ENCODE measurements around the gene GLYATL1. TPM values are rescaled to one million over a fixed set of nuclear protein-coding genes. Genes with fewer than 3 reads are reported as not detected.

The GLYATL1 gene
- total and polyA plus RNA-seq, 2 of the 13 experiments (the other 11 are each of a cell fraction or from before 2014, with no cell fraction given) = 0.17 TPM; not detected in 1

DNA sequence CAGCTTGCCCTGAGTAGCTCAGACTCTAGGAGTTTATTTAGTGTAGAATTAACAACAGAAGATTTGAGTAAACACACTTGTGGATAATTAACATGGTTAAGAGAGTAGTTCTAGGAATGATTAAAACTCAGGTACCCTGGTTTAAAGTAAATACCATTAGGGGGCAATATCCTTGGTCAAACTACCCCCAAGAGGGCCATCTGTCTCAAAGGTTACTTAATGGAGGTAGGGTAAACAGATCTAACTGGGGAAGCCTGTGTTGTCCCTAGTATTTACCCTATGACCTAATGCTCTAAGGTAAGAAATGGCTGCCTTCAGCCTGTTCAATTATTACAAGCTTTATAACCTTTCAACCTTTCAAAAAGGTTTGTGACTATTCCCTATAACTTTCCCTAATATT, 10.6 kb upstream of the GLYATL1 start (continued):
- TF ChIP-seq USF2 (IDR thresholded peaks at IDR 0.05; ENCODE audit: low read depth, low read length) = no peak
- TF ChIP-seq USF2 (CRISPR knock-in tag; IDR thresholded peaks at IDR 0.05; ENCODE audit: borderline replicate concordance) = no peak
- no peak for TF ChIP-seq SMAD1 (CRISPR knock-in tag; IDR thresholded peaks at IDR 0.05; ENCODE audit: borderline replicate concordance, low read depth)

GRCh38 chr11:58930926-58931325, 8.4 kb upstream of the GLYATL1 start:
- no TSS peak for BruUV-seq (replicated peaks)
- Histone ChIP-seq H3K79me2 (ENCODE audit: insufficient read depth, low read length) (no peaks in the 10 kb centered on the region), H3K4me3 (replicated peaks in 1 of 3; ENCODE audit: insufficient read depth in 1 of 3, low read depth in 2 of 3, low read length in 3 of 3) (no peak overlapping the region), H4K20me1 (ENCODE audit: insufficient read depth, low read length) (no peaks in the 10 kb centered on the region), H3K27ac (ENCODE audit: extremely low read length, insufficient read depth, low read length) (no peak overlapping the region), H3K27me3 (ENCODE audit: control insufficient read depth in 1 of 2, insufficient read depth in 2 of 2, low read length in 2 of 2) (peaks cover 2 to 9% of the 10 kb centered on the region in 2 experiments; a peak in 2 of 5 replicates), H3K4me1 (ENCODE audit: insufficient read depth, low read length) (peaks cover 32% of the 10 kb centered on the region), H3K9ac (ENCODE audit: insufficient read depth, low read depth, low read length) (no peak overlapping the region), H3K36me3 (replicated peaks in 1 of 2; ENCODE audit: control insufficient read depth in 1 of 2, insufficient read depth in 2 of 2, low read length in 2 of 2) (no peaks in the 10 kb centered on the region), H3K9me3 (ENCODE audit: low read length) (no peaks in the 10 kb centered on the region), H2AFZ (ENCODE audit: low read length) (no peak overlapping the region), H3K4me2 (ENCODE audit: low read depth, low read length) (no peak overlapping the region)
- 25% methylated on average over 2 of the region's 2 CpGs for WGBS (ENCODE audit: low lambda C conversion rate)
- ChIA-PET POLR2A (no interaction called here), CTCF (ENCODE audit: low intra/inter-chr PET ratio, low total read pairs) (no interaction called here)
- DNase-seq (ENCODE audit: low spot score) (no peak), ATAC-seq (no peak), FAIRE-seq (no peak)
- in situ Hi-C loops (cut with HindIII; ENCODE audit: extremely low pct_ligation_motif_present, low pct_unique_long_range_greater_than_20kb) = no loop called here
- intact Hi-C loops (cut with micrococcal nuclease; ENCODE audit: unreplicated experiment) = no loop called here
- TF ChIP-seq TP53 (CRISPR knock-in tag; conservative IDR thresholded peaks at IDR 0.05) = no peak
- TF ChIP-seq TBL1XR1 (IDR thresholded peaks at IDR 0.05; ENCODE audit: borderline replicate concordance, low read length, partially characterized antibody) = no peak
- TF ChIP-seq ZNF446 (CRISPR knock-in tag; IDR thresholded peaks at IDR 0.05) = no peak
- TF ChIP-seq KDM2A (CRISPR knock-in tag; IDR thresholded peaks at IDR 0.05; ENCODE audit: borderline replicate concordance, low read depth) = no peak
- no peak for TF ChIP-seq ISL2 (CRISPR knock-in tag; IDR thresholded peaks at IDR 0.05)
- TF ChIP-seq PHF8 (CRISPR knock-in tag; IDR thresholded peaks at IDR 0.05) = no peak
- TF ChIP-seq SP1 (IDR thresholded peaks at IDR 0.05) = no peak
- no peak for TF ChIP-seq SP1 (CRISPR knock-in tag; IDR thresholded peaks at IDR 0.05)
- TF ChIP-seq MIER3 (CRISPR knock-in tag; IDR thresholded peaks at IDR 0.05; ENCODE audit: borderline replicate concordance) = no peak
- TF ChIP-seq, protein P1, sequence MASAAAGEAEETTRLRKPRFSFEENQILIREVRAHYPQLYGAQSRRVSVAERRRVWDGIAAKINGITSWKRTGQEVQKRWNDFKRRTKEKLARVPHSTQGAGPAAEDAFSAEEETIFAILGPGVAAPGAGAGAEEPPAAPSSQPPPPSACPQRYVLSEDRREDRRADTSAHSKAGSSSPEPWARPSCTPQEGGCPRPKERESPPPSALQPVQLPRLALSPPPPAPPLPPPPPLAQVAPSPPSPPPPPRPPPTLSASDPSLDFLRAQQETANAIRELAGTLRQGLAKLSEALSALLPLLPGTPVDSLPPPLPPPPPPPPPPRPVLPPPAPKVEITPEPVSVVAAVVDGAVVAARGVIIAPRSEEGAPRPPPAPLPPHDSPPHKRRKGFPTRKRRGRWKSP (CRISPR knock-in tag; IDR thresholded peaks at IDR 0.05) = no peak
- TF ChIP-seq DMAP1 (CRISPR knock-in tag; IDR thresholded peaks at IDR 0.05) = no peak
- TF ChIP-seq ARID5B (CRISPR knock-in tag; IDR thresholded peaks at IDR 0.05) = no peak
- no peak for TF ChIP-seq ZNF782 (CRISPR knock-in tag; IDR thresholded peaks at IDR 0.05; ENCODE audit: borderline replicate concordance)
- TF ChIP-seq ZFP36 (IDR thresholded peaks at IDR 0.05; ENCODE audit: borderline replicate concordance, low read depth, low read length, partially characterized antibody) = no peak
- TF ChIP-seq HHEX (CRISPR knock-in tag; IDR thresholded peaks at IDR 0.05) = no peak
- no peak for TF ChIP-seq KDM5B (CRISPR knock-in tag; IDR thresholded peaks at IDR 0.05; ENCODE audit: borderline replicate concordance)
- TF ChIP-seq ZNF205 (CRISPR knock-in tag; IDR thresholded peaks at IDR 0.05) = no peak
